K562 (cell line): ENCODE data around the gene CLSTN1. TPM values are rescaled to one million over a fixed set of nuclear protein-coding genes. Genes with fewer than 3 reads are reported as not detected.

Experiments
- CTCF ChIP-seq, 3 experiments: IDR thresholded peaks in 2 of 3; conservative IDR thresholded peaks in 1 of 3; 2 replicates each; pipeline ENCODE4 v1.5.1; 2011 to 2012; ENCODE audit warnings: low read length in 3 of 3, mild to moderate bottlenecking in 3 of 3, control low read depth in 2 of 3, improper control_type of control experiment in 1 of 3, inconsistent platforms in 1 of 3, low read depth in 1 of 3, mixed read lengths in 1 of 3, moderate library complexity in 1 of 3; ENCODE audit not compliant: insufficient read depth in 2 of 3
- CXXC5 ChIP-seq: fragments of 250-450 bp; sonication (Bioruptor Pico); IDR thresholded peaks from 2 replicates; pipeline ENCODE4 v1.8.0; 2022; ENCODE audit warnings: inconsistent platforms, mild to moderate bottlenecking, moderate library complexity
- DDX20 ChIP-seq: fragments of 450-650 bp; IDR thresholded peaks from 2 replicates; pipeline ENCODE4 v1.6.1; 2016; ENCODE audit warnings: missing genetic modification characterization, low read depth, mild to moderate bottlenecking, missing compliant biosample characterization, moderate library complexity
- DPF2 ChIP-seq: fragments of 450-650 bp; IDR thresholded peaks from 2 replicates; pipeline ENCODE4 v1.6.1; 2016
- HDGF ChIP-seq: fragments of 450-650 bp; IDR thresholded peaks from 2 replicates; pipeline ENCODE4 v1.6.1; 2016
- NFIC ChIP-seq: fragments of 450-650 bp; IDR thresholded peaks from 2 replicates; pipeline ENCODE4 v1.6.1; 2017; ENCODE audit warnings: mild to moderate bottlenecking, inconsistent platforms
- PKNOX1 ChIP-seq: fragments of 450-650 bp; IDR thresholded peaks from 2 replicates; pipeline ENCODE4 v1.6.1; 2016
- USF1 ChIP-seq: sonication (generic); formaldehyde crosslinking; IDR thresholded peaks from 2 replicates; pipeline ENCODE4 v1.9.0; 2022; ENCODE audit warnings: mild to moderate bottlenecking, missing genetic modification reagents
- ZNF592 ChIP-seq: fragments of 450-650 bp; IDR thresholded peaks from 2 replicates; pipeline ENCODE4 v1.6.1; 2017; ENCODE audit warnings: antibody characterized with exemption, mild to moderate bottlenecking
- polyA plus RNA-seq, 8 experiments: library from polyadenylated mRNA; depleted of rRNA in 4 of 8; stranded (reverse) in 5 of 8; unstranded in 3 of 8; fragments of >200 nt; fragmentation: Nextera tagmentation in 2 of 8; fragmentation: Illumina TruSeq in 1 of 8; extraction: Ambion mirVana in 2 of 8; extraction: Trizol in 1 of 8; gene quantifications; 2 replicates each; pipeline versions ENCODE4 v1.2.1 to v1.2.3, GENCODE V29; 2011 to 2014; ENCODE audit warnings: inconsistent platforms in 1 of 8, missing spikeins in 1 of 8
- total RNA-seq, 7 experiments: library from RNA; depleted of rRNA in 6 of 7; stranded (reverse); fragments of >200 nt in 6 of 7; fragmentation: Illumina TruSeq in 2 of 7; extraction: Trizol in 2 of 7; gene quantifications; 2 replicates each; pipeline versions ENCODE4 v1.2.1 to v1.2.3, GENCODE V29; 2011 to 2021; ENCODE audit warnings: low replicate concordance in 1 of 7

Gene CLSTN1
- total and polyA plus RNA-seq, 9 of the 15 experiments (the other 6 are each of a cell fraction or from before 2014, with no cell fraction given) = 1.1 to 32.5 (median 13.3) TPM

- TF ChIP-seq USF1 (CRISPR knock-in tag) = peak; percentile 66
- no peak for TF ChIP-seq HDGF
- TF ChIP-seq DDX20 = no peak
- peak; percentile 45; the same call in 1 of the 2 replicates for TF ChIP-seq CXXC5 (CRISPR knock-in tag)
- TF ChIP-seq ZNF592 = peak; percentile 65; the same call in 1 of the 2 replicates
- peak; percentile 71 for TF ChIP-seq DPF2
- 0 out of 2 replicates have a peak, but pooled peaks have one; percentile 14 for TF ChIP-seq PKNOX1
- TF ChIP-seq NFIC = peak; percentile 73
- TF ChIP-seq CTCF (IDR thresholded peaks at IDR 0.05 in 2 of 3, conservative IDR thresholded peaks at IDR 0.05 in 1 of 3; ENCODE audit: insufficient read depth in 2 of 3, low read depth in 1 of 3, low read length in 3 of 3) = peak; percentile 26 to 47 (median 43); a peak in 4 of 6 replicates
These were observed 136.5 kb downstream of the CLSTN1 start (continued) for GRCh38 chr1:9687120-9687873.
